HuH-7 (cell line): ENCODE results near the gene MORN1.
A peak's percentile ranks its signal among the peaks of the same experiment; 100 is the strongest.

ENCODE experiments used
- DNase-seq: peaks from one replicate; pipeline ENCODE4 v3.0.0; 2011; ENCODE audit warnings: low spot score

The MORN1 gene

DNA sequence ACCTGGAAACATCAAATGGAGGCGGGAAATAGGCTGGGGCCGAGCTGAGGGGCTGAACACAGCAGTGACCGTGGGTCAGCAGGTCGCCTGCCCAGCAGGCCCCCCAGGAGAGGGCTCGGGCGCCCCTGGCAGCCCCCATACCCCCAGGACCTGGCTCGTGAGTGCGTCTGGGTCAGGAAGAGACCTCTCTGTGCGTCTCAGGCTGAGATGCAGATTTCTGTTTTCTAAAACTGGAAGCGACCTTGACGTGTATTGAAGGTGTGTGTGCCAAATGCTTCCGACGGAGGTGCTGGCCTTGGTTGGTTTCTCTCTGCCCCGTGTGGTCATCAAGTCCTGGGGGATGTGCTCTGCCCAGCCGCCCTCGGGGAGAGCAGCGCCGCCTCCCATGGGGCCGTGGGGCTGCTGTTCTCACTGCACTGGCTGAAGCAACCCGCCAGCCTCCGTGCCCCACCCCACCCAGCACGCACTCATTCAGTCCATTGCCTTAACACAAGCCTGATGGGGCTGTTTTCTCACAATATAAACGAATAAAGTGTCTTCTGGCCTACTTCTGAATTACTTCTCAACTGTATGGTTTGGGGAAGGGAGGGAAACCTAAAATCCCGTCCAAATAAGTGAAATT lies 13.6 kb upstream of the MORN1 start:
- no peak for DNase-seq

GRCh38 chr1:2404142-2404889 lies 13.0 kb upstream of the MORN1 start:
- no peak for DNase-seq

DNA sequence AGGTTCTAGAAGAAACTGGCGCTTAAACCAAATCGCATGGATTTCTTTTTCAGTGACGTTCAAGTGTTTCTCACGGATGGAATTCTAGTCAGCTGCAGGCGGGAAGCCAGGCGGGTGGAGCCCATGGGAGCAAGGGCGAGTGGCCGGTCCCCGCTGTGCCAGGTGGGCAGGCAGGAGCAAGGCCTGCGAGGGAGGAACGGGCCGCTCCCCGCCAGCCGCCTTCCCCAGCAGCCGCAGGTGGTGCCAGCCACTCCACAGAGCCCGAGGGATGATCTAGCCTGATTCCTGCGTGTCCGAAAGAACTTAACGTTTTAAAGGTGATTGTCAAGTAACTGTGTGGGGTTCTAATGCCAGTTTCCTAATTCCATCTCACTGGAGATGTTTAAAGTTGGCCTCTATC lies 11.9 kb upstream of the MORN1 start:
- DNase-seq: no peak

DNA sequence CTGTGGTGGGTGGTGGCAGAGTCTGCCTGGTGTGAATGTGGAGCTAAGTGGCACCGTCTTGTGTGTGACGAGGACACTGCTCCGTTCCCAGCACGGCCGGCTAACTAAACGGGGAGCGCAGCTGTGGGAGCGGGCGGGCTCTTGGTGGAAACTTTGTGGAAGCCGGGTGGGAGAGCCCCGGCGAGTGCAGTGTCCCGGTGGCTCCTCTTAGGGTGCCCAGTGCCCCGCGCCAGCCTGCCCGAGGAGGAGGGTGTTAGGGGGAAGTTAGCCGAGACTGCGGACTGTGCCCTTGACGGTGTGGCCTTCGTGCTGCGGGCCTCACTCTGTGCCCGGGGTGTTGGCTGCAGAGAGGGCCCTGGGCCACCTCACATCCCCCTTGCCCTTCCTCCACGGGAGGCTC lies 11.1 kb upstream of the MORN1 start:
- no peak for DNase-seq

GRCh38 chr1:2400950-2401649 lies 9.7 kb upstream of the MORN1 start:
- no peak for DNase-seq

- DNase-seq: no peak
These were observed 9.2 kb upstream of the MORN1 start for GRCh38 chr1:2400576-2400909.

DNA sequence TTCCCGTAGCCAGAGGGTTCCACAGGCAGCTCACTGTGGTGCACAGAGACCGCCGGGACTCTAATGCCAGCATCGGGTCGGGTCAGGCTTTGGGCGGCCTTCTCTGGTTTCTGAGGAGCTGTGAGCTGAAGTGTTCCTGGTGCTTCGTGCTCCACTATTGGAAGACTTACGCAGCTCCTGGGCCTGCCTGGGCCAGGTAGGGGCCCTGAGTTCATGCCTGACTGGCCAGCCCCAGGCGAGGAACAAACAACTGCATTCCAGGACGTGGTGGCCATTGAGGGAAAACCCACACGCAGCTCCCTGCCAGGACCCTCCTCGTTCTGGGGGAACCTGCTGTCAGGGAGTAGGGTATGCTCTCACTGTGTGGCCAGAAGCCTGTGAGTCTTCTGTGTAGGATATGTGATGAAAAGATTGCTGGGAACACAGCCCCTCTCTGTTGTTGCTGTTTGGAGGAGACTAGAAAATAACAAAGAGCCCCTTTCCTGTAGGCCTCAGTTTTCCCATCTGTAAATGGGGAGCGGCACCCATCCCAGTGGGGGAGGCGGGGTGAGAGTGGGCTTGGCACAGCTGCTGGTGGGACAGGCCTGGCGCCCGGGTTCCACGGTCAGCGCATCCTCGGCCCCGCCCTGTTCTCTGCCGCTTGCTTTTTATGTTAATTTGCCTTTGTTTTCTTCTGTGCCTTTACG lies 8.7 kb upstream of the MORN1 start:
- no peak for DNase-seq

GRCh38 chr1:2398871-2399270 lies 7.5 kb upstream of the MORN1 start:
- DNase-seq: no peak

DNA sequence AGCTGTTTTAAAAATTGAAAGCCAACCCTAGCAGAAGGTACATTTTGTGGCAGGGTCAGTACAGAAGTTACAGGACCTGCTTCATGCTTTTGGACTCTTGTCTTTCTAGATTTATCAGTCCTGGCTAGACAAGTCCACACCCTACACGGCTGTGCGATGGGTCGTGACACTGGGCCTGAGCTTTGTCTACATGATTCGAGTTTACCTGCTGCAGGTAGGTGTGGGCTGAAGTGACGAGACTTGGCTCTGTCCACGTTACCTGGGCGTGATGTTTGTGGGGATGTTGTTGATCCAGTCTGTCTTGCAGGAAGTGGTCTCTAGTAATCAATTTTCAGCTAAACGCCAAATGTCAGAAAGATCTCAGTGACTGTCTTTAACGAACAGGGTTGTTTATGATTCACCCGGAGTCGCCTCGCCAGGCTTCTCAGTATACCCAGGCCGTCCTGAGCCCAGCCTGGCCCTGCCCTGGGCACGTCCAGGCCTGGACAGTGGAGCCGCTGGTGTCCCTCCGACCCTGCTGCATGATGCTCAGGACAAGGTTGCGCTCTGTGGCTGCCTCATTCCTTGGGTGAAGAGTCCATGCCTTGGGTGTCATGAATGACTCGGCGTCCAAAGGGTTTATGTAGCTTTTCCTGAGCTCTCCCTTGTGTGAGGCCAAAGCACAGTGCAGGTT lies 5.8 kb upstream of the MORN1 start:
- DNase-seq: no peak

- DNase-seq: no peak
These were observed 5.1 kb upstream of the MORN1 start for GRCh38 chr1:2396476-2396875.

DNA sequence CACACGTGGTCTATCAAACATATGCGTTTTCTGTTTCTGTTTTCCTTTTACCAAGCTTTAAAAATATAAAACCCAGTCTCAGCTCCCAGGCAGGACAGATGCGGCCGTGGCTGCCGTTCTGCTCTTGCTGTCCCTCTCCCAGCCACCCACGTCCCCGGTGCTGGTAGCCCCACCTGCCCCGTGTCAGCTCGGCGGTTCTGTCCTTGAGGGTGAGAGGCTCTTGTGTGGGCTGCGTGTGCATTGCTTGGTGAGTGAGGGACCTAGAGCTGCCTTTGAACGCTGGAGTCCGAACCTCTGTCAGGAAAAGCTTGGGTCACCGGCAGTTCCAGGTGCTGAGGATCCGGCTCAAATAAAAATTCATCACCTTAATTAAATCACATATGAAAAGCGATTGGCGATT lies 4.7 kb upstream of the MORN1 start:
- DNase-seq: no peak

- no peak for DNase-seq
These were observed 3.9 kb upstream of the MORN1 start for GRCh38 chr1:2395245-2395644.

DNA sequence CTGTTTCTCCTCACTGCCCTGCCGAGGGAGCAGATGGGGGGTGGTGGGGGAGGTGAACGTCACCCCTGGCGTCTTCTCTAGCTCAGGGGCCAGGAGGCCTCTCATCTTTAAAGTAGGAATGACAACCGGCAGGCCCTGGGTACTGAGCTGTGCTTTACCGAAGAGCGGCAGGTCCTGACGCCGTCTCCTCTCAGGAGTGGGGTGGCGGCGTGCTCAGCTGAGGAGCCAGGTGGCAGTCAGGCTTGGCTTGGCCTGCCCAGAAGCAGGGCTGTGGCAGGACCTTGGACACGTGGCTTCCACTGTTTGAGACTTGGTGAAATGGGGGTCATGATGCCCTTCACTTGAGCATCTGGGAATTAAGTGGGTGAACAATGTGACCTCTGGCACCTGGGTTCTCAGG lies 3.4 kb upstream of the MORN1 start:
- no peak for DNase-seq

- no peak for DNase-seq
These were observed 2.9 kb upstream of the MORN1 start for GRCh38 chr1:2394220-2394619.

DNA sequence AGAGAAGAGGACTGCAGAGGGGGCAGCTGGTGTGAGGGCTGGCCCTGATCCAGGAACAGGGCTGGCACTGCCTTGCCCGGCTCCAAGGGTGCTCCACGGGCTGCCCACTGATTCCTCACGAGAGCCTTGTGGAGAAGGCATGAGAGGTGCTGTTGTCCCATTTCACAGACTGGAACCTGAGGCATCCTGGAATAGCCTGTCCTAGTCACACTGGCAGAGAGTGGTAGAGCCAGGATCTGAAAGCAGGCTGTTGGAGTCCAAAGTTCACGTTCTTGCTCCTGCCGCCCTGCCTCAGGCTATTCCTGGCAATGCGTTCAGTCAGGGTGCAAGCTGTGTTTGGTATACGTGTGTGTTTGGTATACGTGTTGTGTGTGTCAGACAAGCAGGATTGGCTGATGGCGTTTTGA lies 2.1 kb upstream of the MORN1 start:
- DNase-seq: peak; percentile 53

DNA sequence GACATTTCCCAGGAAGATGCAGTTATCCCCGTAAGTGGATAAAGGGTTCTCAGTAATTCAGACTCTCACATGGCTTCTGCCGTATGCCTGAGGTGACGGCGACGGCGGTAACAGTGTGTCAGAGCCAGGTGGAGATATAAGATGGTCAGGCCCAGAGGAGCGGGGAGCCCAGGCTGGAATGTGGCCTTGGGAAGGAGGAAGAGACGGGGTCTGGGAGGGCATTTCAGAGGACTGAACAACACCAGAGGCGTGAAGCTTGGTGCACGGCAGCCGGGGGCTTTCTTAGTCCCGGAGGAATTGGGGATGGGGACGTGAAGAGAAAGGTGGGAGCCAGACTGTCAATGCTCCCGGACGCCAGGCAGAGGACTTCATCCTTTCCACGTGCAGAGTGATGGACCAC lies 1.3 kb upstream of the MORN1 start:
- no peak for DNase-seq

DNA sequence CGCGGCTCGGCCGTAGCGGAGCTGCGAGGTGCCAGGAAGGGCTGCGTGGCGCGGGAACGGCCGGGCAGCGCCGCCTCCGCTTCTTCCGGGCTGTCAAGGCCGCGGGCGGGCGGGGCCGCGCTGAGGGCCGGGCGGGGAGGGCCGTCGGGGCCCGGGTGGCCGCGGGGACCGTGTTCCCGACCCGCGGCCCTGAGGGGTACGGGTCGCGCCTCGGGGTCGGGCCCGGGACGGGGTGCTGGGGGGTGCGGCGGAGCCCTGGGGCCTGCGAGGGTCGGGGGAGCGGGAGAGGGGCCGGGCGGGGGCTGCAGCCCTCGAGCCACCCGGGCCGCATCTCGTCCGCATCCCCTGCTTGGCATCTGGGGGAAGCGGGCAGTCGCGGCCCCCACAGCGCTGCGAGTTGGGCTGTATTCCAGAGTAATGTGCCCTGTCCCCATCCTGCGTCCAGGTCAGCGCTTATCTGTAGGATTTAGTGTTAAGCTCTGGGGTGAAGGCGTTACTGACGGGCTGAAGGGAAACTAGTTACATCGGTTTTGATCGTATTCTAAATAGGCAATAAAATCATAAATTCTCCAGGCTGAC lies 666 bp upstream of the MORN1 start:
- peak; percentile 25 for DNase-seq

GRCh38 chr1:2389644-2390043 lies 1.7 kb downstream of the MORN1 start:
- no peak for DNase-seq

DNA sequence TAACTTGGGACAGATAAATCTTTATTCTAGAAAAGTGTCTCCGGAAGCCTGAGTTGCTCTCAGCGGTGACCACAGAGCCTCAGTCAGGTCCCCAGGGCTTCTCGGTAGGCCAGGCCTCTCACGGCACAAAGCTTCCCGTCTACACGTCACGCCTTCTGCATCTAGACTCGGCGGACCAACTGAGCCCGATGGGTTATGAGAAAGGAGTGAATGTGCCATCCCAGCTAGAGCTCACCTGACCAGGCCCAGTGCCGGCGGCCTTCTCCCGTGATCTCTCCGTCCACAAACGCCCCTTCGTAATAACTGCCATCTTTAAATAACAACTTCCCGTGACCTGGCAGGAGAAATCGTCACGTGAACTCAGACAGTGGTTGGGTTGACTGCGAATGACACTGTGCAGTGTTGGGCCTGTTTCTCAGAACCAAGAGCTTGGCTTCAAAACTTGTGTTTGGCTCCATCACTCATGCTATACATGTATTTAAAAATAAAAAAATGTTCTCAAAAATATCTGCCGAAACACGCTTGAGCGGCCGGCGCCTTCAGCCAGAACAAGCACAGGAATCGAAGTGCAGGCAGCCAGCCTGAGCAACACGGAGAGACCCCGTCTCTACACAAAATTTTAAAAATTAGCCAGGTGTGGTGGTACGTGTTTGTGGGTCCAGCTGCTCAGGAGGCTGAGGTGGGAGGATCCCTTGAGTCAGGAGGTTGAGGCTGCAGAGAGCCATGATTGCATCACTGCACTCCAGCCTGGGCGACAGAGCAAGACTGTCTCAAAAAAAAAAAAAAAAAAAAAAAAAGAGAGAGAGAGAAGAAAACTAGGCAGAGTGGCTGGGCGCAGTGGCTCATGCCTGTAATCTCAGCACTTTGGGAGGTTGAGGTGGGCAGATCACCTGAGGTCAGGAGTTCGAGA lies 3.1 kb downstream of the MORN1 start:
- no peak for DNase-seq

DNA sequence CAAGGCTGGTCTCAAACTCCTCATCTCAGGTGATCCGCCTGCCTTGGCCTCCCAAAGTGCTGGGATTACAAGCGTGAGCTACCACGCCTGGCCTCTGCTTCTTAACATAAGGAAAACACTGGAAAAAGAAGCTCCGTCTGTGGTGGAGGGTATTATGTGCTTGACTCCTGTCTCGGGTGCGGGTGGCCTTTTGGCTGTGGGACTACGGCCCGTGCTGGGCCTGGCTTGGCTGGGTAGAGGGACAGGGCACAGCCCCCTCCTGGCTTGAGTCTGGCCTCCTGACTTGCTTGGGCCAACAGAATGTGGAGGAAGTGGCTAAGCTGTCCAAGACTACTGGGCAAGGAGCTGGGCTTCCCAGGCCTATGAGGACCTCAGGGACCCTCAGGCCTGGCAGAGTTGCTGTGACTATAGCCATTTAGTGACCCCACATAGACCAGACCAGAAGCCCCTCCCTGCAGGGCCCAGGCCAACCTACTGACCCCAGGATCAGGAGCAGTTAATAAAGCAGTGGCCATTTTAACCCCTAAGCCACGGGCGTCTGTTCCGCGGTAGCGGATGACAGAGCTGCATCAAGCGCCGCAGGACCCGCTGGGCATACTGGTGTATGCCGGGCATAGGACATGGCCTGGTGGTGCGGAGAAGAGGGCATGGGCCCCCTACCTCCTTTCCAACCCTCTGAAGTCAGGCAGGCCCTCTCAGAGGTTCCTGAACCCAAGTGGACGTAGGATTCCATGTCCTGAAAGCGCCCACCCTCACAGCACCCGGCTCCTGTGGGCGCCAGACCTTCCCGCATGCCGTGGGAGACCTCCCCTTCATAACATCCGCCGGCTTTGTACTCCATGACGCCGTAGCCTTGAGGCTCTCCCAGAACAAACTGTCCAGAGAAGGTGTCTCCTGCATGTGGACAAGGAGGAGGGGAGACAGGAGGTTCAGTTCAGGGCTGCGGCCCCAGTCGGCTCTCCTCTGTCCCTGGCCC lies 4.4 kb downstream of the MORN1 start:
- DNase-seq: no peak
